ENCODE data around the gene HIVEP3. TPM values are rescaled to one million over a fixed set of nuclear protein-coding genes. Genes with fewer than 3 reads are reported as not detected.

HIVEP3 gene
- total RNA-seq, 1 donor from 2014 or later: 5.8 TPM

DNA sequence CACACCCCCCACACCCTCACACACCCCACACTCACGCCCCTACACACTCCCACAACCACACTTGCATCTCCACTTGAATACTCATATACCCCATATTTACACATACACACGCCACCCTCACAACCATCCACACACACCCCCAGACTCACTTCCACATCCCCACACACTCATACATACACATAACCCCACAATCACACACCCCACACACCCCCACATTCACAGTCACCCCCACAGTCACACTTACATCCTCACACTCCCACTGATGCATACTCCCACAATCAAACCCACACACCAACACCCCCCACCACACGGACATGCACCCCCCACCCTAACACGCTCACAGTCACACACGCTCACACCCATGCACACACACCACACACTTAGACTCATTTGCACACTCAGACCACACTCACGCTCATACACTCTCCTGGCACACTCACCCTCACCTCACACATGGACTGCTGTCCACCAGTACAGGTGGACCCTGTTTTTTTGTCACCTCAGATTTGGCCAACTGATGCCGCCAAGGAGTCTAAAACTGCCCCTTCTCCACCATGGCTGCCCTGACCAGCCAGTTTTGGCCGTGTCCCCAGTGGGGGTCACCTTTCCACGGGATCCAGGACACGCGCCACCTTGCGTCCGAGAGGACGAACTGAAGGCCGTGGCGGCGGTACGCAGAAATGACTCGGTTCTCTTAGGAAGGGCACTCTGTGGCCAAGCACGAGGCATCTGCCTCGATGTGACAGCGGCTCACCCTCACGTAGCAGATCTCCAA, 388.9 kb downstream of the HIVEP3 start:
- TF ChIP-seq, protein P1, sequence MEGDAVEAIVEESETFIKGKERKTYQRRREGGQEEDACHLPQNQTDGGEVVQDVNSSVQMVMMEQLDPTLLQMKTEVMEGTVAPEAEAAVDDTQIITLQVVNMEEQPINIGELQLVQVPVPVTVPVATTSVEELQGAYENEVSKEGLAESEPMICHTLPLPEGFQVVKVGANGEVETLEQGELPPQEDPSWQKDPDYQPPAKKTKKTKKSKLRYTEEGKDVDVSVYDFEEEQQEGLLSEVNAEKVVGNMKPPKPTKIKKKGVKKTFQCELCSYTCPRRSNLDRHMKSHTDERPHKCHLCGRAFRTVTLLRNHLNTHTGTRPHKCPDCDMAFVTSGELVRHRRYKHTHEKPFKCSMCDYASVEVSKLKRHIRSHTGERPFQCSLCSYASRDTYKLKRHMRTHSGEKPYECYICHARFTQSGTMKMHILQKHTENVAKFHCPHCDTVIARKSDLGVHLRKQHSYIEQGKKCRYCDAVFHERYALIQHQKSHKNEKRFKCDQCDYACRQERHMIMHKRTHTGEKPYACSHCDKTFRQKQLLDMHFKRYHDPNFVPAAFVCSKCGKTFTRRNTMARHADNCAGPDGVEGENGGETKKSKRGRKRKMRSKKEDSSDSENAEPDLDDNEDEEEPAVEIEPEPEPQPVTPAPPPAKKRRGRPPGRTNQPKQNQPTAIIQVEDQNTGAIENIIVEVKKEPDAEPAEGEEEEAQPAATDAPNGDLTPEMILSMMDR (IDR thresholded peaks at IDR 0.05; ENCODE audit: insufficient read depth, low read length, poor library complexity, severe bottlenecking): no peak

GRCh38 chr1:41528726-41529605, 389.8 kb downstream of the HIVEP3 start:
- no peak for DNase-seq (ENCODE audit: low read depth)
- Histone ChIP-seq H3K27me3 (ENCODE audit: control insufficient read depth, insufficient read depth, low read length) (no peaks in the 10 kb centered on the region), H3K36me3 (ENCODE audit: control insufficient read depth, insufficient read depth, low read length) (no peaks in the 10 kb centered on the region), H3K4me3 (ENCODE audit: low read depth, low read length) (no peak overlapping the region)
- TF ChIP-seq, protein P1 (IDR thresholded peaks at IDR 0.05; ENCODE audit: insufficient read depth, low read length, poor library complexity, severe bottlenecking): no peak

More for the DNA sequence above, 388.9 kb downstream of the HIVEP3 start:
- Histone ChIP-seq H3K4me3 (ENCODE audit: low read depth, low read length) (no peak overlapping the region), H3K36me3 (ENCODE audit: control insufficient read depth, insufficient read depth, low read length) (no peaks in the 10 kb centered on the region), H3K27me3 (ENCODE audit: control insufficient read depth, insufficient read depth, low read length) (no peaks in the 10 kb centered on the region)
- DNase-seq (ENCODE audit: low read depth): no peak

GRCh38 chr1:41528106-41528505, 390.6 kb downstream of the HIVEP3 start:
- Histone ChIP-seq H3K27me3 (ENCODE audit: control insufficient read depth, insufficient read depth, low read length) (no peaks in the 10 kb centered on the region), H3K36me3 (ENCODE audit: control insufficient read depth, insufficient read depth, low read length) (no peaks in the 10 kb centered on the region), H3K4me3 (ENCODE audit: low read depth, low read length) (no peak overlapping the region)
- DNase-seq (ENCODE audit: low read depth): no peak
- TF ChIP-seq, protein P1 (IDR thresholded peaks at IDR 0.05; ENCODE audit: insufficient read depth, low read length, poor library complexity, severe bottlenecking): no peak

DNA sequence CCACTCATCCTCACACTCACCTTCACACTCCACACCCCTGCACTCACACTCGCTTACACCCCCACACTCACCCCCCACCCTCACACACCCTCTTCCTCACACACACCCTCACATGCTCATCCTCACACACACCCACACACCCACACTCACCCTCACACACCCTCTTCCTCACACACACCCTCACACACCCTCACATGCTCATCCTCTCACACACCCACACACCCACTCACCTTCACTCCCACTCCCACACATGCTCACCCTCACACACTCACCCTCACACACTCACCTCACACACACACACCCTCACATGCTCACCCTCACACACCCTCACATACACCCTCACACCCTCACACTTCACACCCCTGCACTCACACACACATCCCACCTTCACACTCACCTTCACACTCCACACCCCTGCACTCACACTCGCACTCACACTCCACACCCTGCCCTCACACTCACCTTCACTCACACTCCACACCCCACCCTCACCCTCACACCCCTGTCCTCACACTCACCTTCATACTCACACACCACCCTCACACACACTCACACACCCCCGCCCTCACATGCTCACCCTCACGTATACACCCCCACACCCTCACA, 391.7 kb downstream of the HIVEP3 start:
- TF ChIP-seq, protein P1 (IDR thresholded peaks at IDR 0.05; ENCODE audit: insufficient read depth, low read length, poor library complexity, severe bottlenecking): no peak
- no peaks in the 10 kb centered on the region for H3K36me3 ChIP-seq (ENCODE audit: control insufficient read depth, insufficient read depth, low read length)
- H3K4me3 ChIP-seq (ENCODE audit: low read depth, low read length): no peak overlapping the region
- no peaks in the 10 kb centered on the region for H3K27me3 ChIP-seq (ENCODE audit: control insufficient read depth, insufficient read depth, low read length)
- no peak for DNase-seq (ENCODE audit: low read depth)

DNA sequence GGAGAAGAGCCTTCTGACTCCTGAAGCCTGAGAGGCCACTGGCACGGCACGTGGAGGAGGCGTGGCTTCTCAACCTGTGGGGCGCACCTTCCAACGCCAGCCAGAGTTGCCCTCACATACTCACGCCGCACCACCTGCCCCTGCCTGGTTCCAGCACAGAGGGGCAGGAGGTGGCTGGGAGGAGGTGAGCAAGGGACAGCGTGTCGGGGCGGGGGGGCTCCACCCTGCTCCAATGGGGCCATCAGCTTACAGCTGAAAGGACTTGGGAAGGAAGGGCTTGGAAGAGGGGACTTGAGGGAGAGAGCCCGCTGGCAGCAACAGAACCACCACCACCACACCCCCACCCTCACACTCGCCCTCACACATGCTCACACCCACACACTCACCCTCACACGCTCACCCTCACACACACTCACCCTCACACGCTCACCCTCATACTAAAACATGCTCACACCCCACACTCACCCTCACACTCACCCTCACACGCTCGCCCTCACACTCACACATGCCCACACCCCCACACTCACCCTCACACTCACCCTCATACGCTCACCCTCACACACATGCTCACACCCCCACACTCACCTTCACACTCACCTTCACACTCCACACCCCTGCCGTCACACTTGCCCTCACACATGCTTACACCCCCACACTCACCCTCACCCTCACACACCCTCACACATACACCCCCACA, 392.7 kb downstream of the HIVEP3 start:
- Histone ChIP-seq H3K36me3 (ENCODE audit: control insufficient read depth, insufficient read depth, low read length) (no peaks in the 10 kb centered on the region), H3K4me3 (ENCODE audit: low read depth, low read length) (no peak overlapping the region), H3K27me3 (ENCODE audit: control insufficient read depth, insufficient read depth, low read length) (no peaks in the 10 kb centered on the region)
- TF ChIP-seq, protein P1 (IDR thresholded peaks at IDR 0.05; ENCODE audit: insufficient read depth, low read length, poor library complexity, severe bottlenecking): no peak
- DNase-seq (ENCODE audit: low read depth): no peak
